GM13976 (cell line): Measurements from ENCODE around the gene MYO1G.

ENCODE experiments used
- DNase-seq: peaks from one replicate; pipeline ENCODE4 v3.0.0; 2012; ENCODE audit warnings: low spot score
- CTCF ChIP-seq: IDR thresholded peaks from 2 replicates; pipeline ENCODE4 v1.5.1; 2012; ENCODE audit warnings: borderline replicate concordance, mild to moderate bottlenecking; ENCODE audit not compliant: insufficient read depth; ENCODE audit errors: extremely low read depth, missing control alignments, control extremely low read depth
- in situ Hi-C: fragments of 300-500 bp; cut with MboI; formaldehyde crosslinking; loops from one replicate; pipeline ENCODE4 v1.12.0; 2022; ENCODE audit warnings: low sequenced_read_pairs, mixed read lengths, inconsistent platforms; ENCODE audit not compliant: unreplicated experiment

MYO1G gene

GRCh38 chr7:45007571-45008328, 28.9 kb upstream of the MYO1G start:
- no peak for DNase-seq
- in situ Hi-C loops, result no loop called here
- no peak for TF ChIP-seq CTCF

GRCh38 chr7:45007106-45007505, 28.3 kb upstream of the MYO1G start:
- no peak for TF ChIP-seq CTCF
- in situ Hi-C loops, result no loop called here
- DNase-seq, result no peak

DNA sequence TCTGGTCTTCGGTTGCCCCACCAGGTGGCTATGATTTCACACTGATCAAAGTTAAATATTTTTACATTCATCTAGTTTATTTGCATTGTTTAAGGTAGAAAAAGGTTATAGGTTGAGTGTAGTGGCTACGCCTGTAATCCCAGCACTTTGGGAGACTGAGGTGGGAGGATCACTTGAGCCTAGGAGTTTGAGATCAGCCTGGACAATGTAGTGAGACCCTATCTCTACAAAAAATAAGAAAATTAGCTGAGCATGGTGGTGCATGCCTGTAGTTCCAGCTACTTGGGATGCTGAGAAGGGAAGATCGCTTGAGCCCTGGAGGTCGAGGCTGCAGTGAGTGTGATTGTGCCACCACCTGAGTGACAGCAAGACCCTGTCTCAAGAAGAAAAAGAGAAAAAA, 25.0 kb upstream of the MYO1G start:
- no peak for TF ChIP-seq CTCF
- in situ Hi-C loops, result no loop called here
- DNase-seq, result no peak

DNA sequence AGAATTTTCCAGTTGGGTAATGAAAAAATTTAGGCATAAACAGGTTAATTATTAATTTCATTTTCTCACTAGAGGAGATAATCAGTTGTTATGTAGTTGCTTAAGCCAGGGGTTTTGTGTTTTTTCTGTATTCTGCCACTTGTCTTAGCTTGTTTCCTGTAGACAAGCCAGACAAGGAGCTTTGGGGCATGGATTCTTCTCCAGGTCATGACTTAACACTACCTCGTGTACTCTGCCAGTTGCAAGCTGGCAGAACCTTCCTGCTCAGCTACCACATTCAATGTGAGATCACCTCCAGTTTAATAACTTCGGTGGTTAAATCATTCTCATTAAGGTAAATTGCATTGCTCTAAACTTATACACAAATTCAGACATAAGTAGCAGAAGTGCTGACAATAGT, 23.0 kb upstream of the MYO1G start:
- in situ Hi-C loops, result no loop called here
- no peak for TF ChIP-seq CTCF
- DNase-seq, result no peak

- DNase-seq, result no peak
- in situ Hi-C loops, result no loop called here
- no peak for TF ChIP-seq CTCF
Measured at GRCh38 chr7:45001138-45001694, 22.4 kb upstream of the MYO1G start.

GRCh38 chr7:45000093-45001032, 21.5 kb upstream of the MYO1G start, which contains the start of gene CCM2:
TSS of gene CCM2 (plus strand) at chr7:45000201. CDS start at chr7:45000334, 133 bp downstream.
- in situ Hi-C loops, result no loop called here
- no peak for TF ChIP-seq CTCF
- no peak for DNase-seq
